HL-60 (cell line): ENCODE data around the gene NVL.

Experiments
- POLR2AphosphoS5 ChIP-seq: IDR thresholded peaks from 2 replicates; pipeline ENCODE4 v1.6.1; 2012; ENCODE audit warnings: low read depth
- TF ChIP-seq, protein P1 (sequence below): IDR thresholded peaks from one replicate; pipeline ENCODE4 v1.5.1; 2011; ENCODE audit warnings: low read length, control low read depth, inconsistent platforms; ENCODE audit not compliant: insufficient read depth

DNA sequence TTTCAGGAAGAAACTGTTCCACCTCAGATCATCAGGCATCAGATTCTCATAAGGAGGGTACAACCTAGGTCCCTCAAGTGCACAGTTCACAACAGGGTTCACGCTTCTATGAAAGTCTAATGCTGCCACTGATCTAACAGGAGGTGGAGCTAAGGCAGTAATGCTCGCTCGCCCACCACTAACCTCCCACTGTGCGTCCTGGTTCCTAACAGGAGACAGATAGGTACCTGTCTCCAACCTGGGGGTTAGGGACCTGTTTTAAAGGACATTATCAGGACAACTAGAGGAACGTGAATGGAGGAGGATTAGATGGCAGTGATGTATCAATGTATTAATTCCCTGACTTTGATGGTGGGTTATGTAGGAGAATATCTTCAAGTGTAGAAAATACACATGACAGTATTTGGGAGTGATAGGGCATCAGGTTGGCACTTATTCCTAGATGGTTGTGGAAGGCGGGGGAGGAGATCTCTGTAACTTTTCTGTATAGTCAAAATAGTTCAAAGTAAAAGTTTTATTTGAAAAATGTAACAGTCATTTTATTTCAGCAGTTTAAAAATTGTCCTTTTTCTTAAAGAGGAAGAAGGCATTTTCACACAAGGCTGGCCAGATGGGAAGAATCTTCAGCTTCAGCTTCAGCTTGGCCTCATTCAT lies 103.0 kb downstream of the NVL start:
- TF ChIP-seq, protein P1, sequence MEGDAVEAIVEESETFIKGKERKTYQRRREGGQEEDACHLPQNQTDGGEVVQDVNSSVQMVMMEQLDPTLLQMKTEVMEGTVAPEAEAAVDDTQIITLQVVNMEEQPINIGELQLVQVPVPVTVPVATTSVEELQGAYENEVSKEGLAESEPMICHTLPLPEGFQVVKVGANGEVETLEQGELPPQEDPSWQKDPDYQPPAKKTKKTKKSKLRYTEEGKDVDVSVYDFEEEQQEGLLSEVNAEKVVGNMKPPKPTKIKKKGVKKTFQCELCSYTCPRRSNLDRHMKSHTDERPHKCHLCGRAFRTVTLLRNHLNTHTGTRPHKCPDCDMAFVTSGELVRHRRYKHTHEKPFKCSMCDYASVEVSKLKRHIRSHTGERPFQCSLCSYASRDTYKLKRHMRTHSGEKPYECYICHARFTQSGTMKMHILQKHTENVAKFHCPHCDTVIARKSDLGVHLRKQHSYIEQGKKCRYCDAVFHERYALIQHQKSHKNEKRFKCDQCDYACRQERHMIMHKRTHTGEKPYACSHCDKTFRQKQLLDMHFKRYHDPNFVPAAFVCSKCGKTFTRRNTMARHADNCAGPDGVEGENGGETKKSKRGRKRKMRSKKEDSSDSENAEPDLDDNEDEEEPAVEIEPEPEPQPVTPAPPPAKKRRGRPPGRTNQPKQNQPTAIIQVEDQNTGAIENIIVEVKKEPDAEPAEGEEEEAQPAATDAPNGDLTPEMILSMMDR: no peak
- TF ChIP-seq POLR2AphosphoS5: no peak
